H9 (cell line): ENCODE data around the gene LRIG1. TPM values are rescaled to one million over a fixed set of nuclear protein-coding genes. Genes with fewer than 3 reads are reported as not detected.

ENCODE experiments used
- DNase-seq: peaks from one replicate; pipeline ENCODE4 v3.0.0-alpha.2; 2017
- H2AFZ ChIP-seq: one replicate; pipeline ENCODE4 v1.6.1; 2013; ENCODE audit warnings: mild to moderate bottlenecking, low read length, control low read depth, moderate library complexity
- H2AK5ac ChIP-seq: 2 replicates; pipeline ENCODE4 v1.6.1; 2013; ENCODE audit warnings: low read length, control low read depth, mixed read lengths; ENCODE audit not compliant: insufficient read length
- H2BK120ac ChIP-seq: one replicate; pipeline ENCODE4 v1.6.1; 2013; ENCODE audit warnings: low read depth, mild to moderate bottlenecking, low read length, control low read depth, inconsistent platforms; ENCODE audit not compliant: poor library complexity, severe bottlenecking
- H2BK12ac ChIP-seq: 2 replicates; pipeline ENCODE4 v1.6.1; 2013; ENCODE audit warnings: low read length, control low read depth, mixed read lengths, low read depth; ENCODE audit not compliant: insufficient read length
- H2BK15ac ChIP-seq: 2 replicates; pipeline ENCODE4 v1.6.1; 2013; ENCODE audit warnings: low read depth, low read length, control low read depth
- H2BK20ac ChIP-seq: one replicate; pipeline ENCODE4 v1.6.1; 2013; ENCODE audit warnings: low read depth, mild to moderate bottlenecking, low read length, control low read depth, inconsistent platforms; ENCODE audit not compliant: poor library complexity, severe bottlenecking
- H2BK5ac ChIP-seq: 2 replicates; pipeline ENCODE4 v1.6.1; 2013; ENCODE audit warnings: low read length, control low read depth, mixed read lengths; ENCODE audit not compliant: insufficient read length
- H3K14ac ChIP-seq: 2 replicates; pipeline ENCODE4 v1.6.1; 2013; ENCODE audit warnings: low read length, control low read depth; ENCODE audit not compliant: insufficient read depth
- H3K18ac ChIP-seq: 2 replicates; pipeline ENCODE4 v1.6.1; 2013; ENCODE audit warnings: low read depth, mild to moderate bottlenecking, mixed read lengths, low read length, control low read depth; ENCODE audit not compliant: insufficient read length
- H3K23ac ChIP-seq: 2 replicates; pipeline ENCODE4 v1.6.1; 2013; ENCODE audit warnings: low read length, control low read depth, mixed read lengths, low read depth; ENCODE audit not compliant: insufficient read length
- H3K23me2 ChIP-seq: 2 replicates; pipeline ENCODE4 v1.6.1; 2013; ENCODE audit warnings: low read depth, mild to moderate bottlenecking, mixed read lengths, low read length, control low read depth; ENCODE audit not compliant: insufficient read length, poor library complexity, severe bottlenecking
- H3K27ac ChIP-seq: 2 replicates; pipeline ENCODE4 v1.5.1; 2013; ENCODE audit warnings: low read length, control low read depth, mixed read lengths, low read depth; ENCODE audit not compliant: insufficient read length
- H3K27me3 ChIP-seq: 2 replicates; pipeline ENCODE4 v1.6.1; 2013; ENCODE audit warnings: low read length, control low read depth, inconsistent platforms; ENCODE audit not compliant: insufficient read depth
- H3K4ac ChIP-seq: 2 replicates; pipeline ENCODE4 v1.6.1; 2013; ENCODE audit warnings: low read depth, mild to moderate bottlenecking, control low read depth, inconsistent platforms, low read length, moderate library complexity
- H3K4me1 ChIP-seq: 2 replicates; pipeline ENCODE4 v1.6.1; 2013; ENCODE audit warnings: low read length, control low read depth, inconsistent platforms; ENCODE audit not compliant: insufficient read depth
- H3K4me2 ChIP-seq: 2 replicates; pipeline ENCODE4 v1.6.1; 2013; ENCODE audit warnings: low read length, control low read depth, mixed read lengths; ENCODE audit not compliant: insufficient read length, insufficient read depth
- H3K56ac ChIP-seq: 2 replicates; pipeline ENCODE4 v1.6.1; 2013; ENCODE audit warnings: low read depth, mild to moderate bottlenecking, mixed read lengths, low read length, control low read depth; ENCODE audit not compliant: insufficient read length
- H3K79me1 ChIP-seq: 2 replicates; pipeline ENCODE4 v1.6.1; 2013; ENCODE audit warnings: low read depth, mild to moderate bottlenecking, moderate library complexity, low read length, control low read depth, inconsistent platforms; ENCODE audit not compliant: insufficient read depth, poor library complexity, severe bottlenecking
- H3K79me2 ChIP-seq: 2 replicates; pipeline ENCODE4 v1.6.1; 2013; ENCODE audit warnings: low read length, control low read depth, inconsistent platforms; ENCODE audit not compliant: insufficient read depth
- H3K9ac ChIP-seq: 2 replicates; pipeline ENCODE4 v1.6.1; 2013; ENCODE audit warnings: low read length, control low read depth, mixed read lengths; ENCODE audit not compliant: insufficient read length; ENCODE audit errors: extremely low read depth
- H3K9me3 ChIP-seq: one replicate; pipeline ENCODE4 v1.6.1; 2013; ENCODE audit warnings: low read depth, low read length, inconsistent platforms; ENCODE audit not compliant: control insufficient read depth
- H3T11ph ChIP-seq: one replicate; pipeline ENCODE4 v1.6.1; 2013; ENCODE audit warnings: mild to moderate bottlenecking, low read length, control low read depth, inconsistent platforms
- H4K20me1 ChIP-seq: one replicate; pipeline ENCODE4 v1.6.1; 2013; ENCODE audit not compliant: control insufficient read depth, insufficient read length, insufficient read depth
- H4K5ac ChIP-seq: 2 replicates; pipeline ENCODE4 v1.6.1; 2013; ENCODE audit warnings: low read depth, mild to moderate bottlenecking, mixed read lengths, low read length, control low read depth; ENCODE audit not compliant: insufficient read length
- H4K8ac ChIP-seq: replicated peaks from 2 replicates; pipeline ENCODE4 v1.6.1; 2013; ENCODE audit warnings: low read length, control low read depth, mixed read lengths, low read depth; ENCODE audit not compliant: insufficient read length
- H4K91ac ChIP-seq: 2 replicates; pipeline ENCODE4 v1.6.1; 2013; ENCODE audit warnings: low read depth, mild to moderate bottlenecking, moderate library complexity, mixed read lengths, low read length, control low read depth; ENCODE audit not compliant: insufficient read length
- H3K27ac Mint-ChIP-seq, 3 experiments: 2 replicates in 2 of 3; 3 replicates in 1 of 3; pipeline ENCODE4 v1.8.0; 2020 to 2021; ENCODE audit warnings: mixed read lengths in 3 of 3, mild to moderate bottlenecking in 1 of 3, moderate library complexity in 1 of 3
- H3K27me3 Mint-ChIP-seq: 2 replicates; pipeline ENCODE4 v1.8.0; 2021; ENCODE audit warnings: low read depth, mild to moderate bottlenecking, moderate library complexity, mixed read lengths
- H3K36me3 Mint-ChIP-seq, 3 experiments: 2 replicates in 2 of 3; 3 replicates in 1 of 3; pipeline ENCODE4 v1.8.0; 2020 to 2021; ENCODE audit warnings: low read depth in 3 of 3, mixed read lengths in 3 of 3; ENCODE audit not compliant: insufficient read depth in 1 of 3
- H3K4me1 Mint-ChIP-seq, 2 experiments: 2 replicates each; pipeline ENCODE4 v1.8.0; 2020; ENCODE audit warnings: mixed read lengths in 2 of 2
- H3K4me3 Mint-ChIP-seq, 2 experiments: 2 replicates in 1 of 2; 3 replicates in 1 of 2; pipeline ENCODE4 v1.8.0; 2020 to 2021; ENCODE audit warnings: mild to moderate bottlenecking in 2 of 2, mixed read lengths in 2 of 2, moderate library complexity in 1 of 2
- H3K9me3 Mint-ChIP-seq, 2 experiments: 2 replicates in 1 of 2; 3 replicates in 1 of 2; pipeline ENCODE4 v1.8.0; 2020; ENCODE audit warnings: mild to moderate bottlenecking in 2 of 2, mixed read lengths in 2 of 2, moderate library complexity in 1 of 2
- CTCF ChIP-seq: fragments of 200-600 bp; sonication (generic); conservative IDR thresholded peaks from 3 replicates; pipeline ENCODE4 v1.8.0; 2021; ENCODE audit warnings: antibody characterized with exemption, mild to moderate bottlenecking
- WGBS: extraction: QIAGEN DNeasy Blood & Tissue Kit; methylation state at CpG from one replicate; pipeline ENCODE4 v1.1.7; 2013; ENCODE audit warnings: missing lambda C conversion rate, low lambda C conversion rate, mixed read lengths; ENCODE audit not compliant: insufficient read length; ENCODE audit errors: extremely low coverage; 5-methylcytosine and 5-hydroxymethylcytosine counted together
- total RNA-seq: library from RNA; stranded (reverse); gene quantifications from 2 replicates; pipeline ENCODE4 v1.2.1, GENCODE V29; 2021

The LRIG1 gene
- total RNA-seq, 1 experiment from 2014 or later: 70.3 TPM

- no peak overlapping the region for H3K18ac ChIP-seq
- no peak overlapping the region for H4K91ac ChIP-seq
- no peaks in the 10 kb centered on the region for H3K9me3 ChIP-seq
- H4K20me1 ChIP-seq: no peaks in the 10 kb centered on the region
- no peak overlapping the region for H3K9ac ChIP-seq
- H3K36me3 Mint-ChIP-seq: peaks cover 9 to 13% (median 11%) of the 10 kb centered on the region in 3 experiments
- H4K8ac ChIP-seq: no peak overlapping the region
- H3K9me3 Mint-ChIP-seq: no peaks in the 10 kb centered on the region
- H3K23ac ChIP-seq: no peak overlapping the region
- no peaks in the 10 kb centered on the region for H3K4me1 ChIP-seq
- no peak overlapping the region for H2BK12ac ChIP-seq
- H3K4ac ChIP-seq: no peak overlapping the region
- DNase-seq: no peak
- no peaks in the 10 kb centered on the region for H3K79me2 ChIP-seq
- H3K4me2 ChIP-seq: no peak overlapping the region
- no peak for TF ChIP-seq CTCF
- no peak overlapping the region for H3K27ac Mint-ChIP-seq
- H2BK20ac ChIP-seq: no peak overlapping the region
- no peaks in the 10 kb centered on the region for H3K79me1 ChIP-seq
- no CpG with 5 or more reads among the region's 8 CpGs for WGBS
- H3K56ac ChIP-seq: no peak overlapping the region
- H2AFZ ChIP-seq: no peak overlapping the region
- H2BK120ac ChIP-seq: no peak overlapping the region
- H3K27ac ChIP-seq: no peak overlapping the region
- peaks cover 10 to 12% of the 10 kb centered on the region in 2 experiments for H3K4me1 Mint-ChIP-seq
- no peak overlapping the region for H3K14ac ChIP-seq
- no peak overlapping the region for H2BK5ac ChIP-seq
- H3T11ph ChIP-seq: no peak overlapping the region
- H3K27me3 Mint-ChIP-seq: no peaks in the 10 kb centered on the region
- no peak overlapping the region for H3K4me3 Mint-ChIP-seq
- H2AK5ac ChIP-seq: no peak overlapping the region
- no peaks in the 10 kb centered on the region for H3K27me3 ChIP-seq
- no peak overlapping the region for H2BK15ac ChIP-seq
- no peaks in the 10 kb centered on the region for H3K23me2 ChIP-seq
- no peak overlapping the region for H4K5ac ChIP-seq
Observed at GRCh38 chr3:66342717-66343356, 158.0 kb downstream of the LRIG1 start.
